HepG2 (cell line): Measurements from ENCODE around the gene MAPRE3. TPM values are rescaled to one million over a fixed set of nuclear protein-coding genes. Genes with fewer than 3 reads are reported as not detected.

Experiments
- ATAC-seq: fragments of 200-7000 bp; cut with Tn5 transposase; 3 replicates; pipeline ENCODE4 v1.9.1; 2020; ENCODE audit warnings: mild to moderate bottlenecking, moderate library complexity
- BruUV-seq: library from RNA; stranded (reverse); fragments of 400-500 nt; replicated peaks from 2 replicates; lab custom pipeline; 2021; lab: Mats Ljungman, UMichigan
- CTCF ChIA-PET: fragments of 300-600 bp; formaldehyde crosslinking; extraction: SDS; loops from one replicate; lab custom pipeline; 2021; ENCODE audit warnings: low total read pairs, inconsistent platforms, low intra/inter-chr PET ratio; lab: Yijun Ruan, JAX
- POLR2A ChIA-PET: fragments of 350-600 bp; sonication (Branson Sonifier 250); formaldehyde crosslinking; loops from one replicate; lab custom pipeline; 2020; ENCODE audit warnings: antibody characterized with exemption, inconsistent platforms; lab: Yijun Ruan, JAX
- DNase-seq: peaks from one replicate; pipeline ENCODE4 v3.0.0-alpha.2; 2015; ENCODE audit warnings: low spot score
- FAIRE-seq: peaks from 3 replicates; lab custom pipeline; 2011; peaks lifted over from hg19 to GRCh38; lab: Jason Lieb, UNC
- H2AFZ ChIP-seq: one replicate; pipeline ENCODE4 v1.6.1; 2011; ENCODE audit warnings: low read length, inconsistent platforms
- H3K27ac ChIP-seq: fragments of 300-600 bp; 3 replicates; pipeline ENCODE4 v1.8.0; 2011; ENCODE audit warnings: mixed run types, mild to moderate bottlenecking, mixed read lengths, low read length, inconsistent platforms; ENCODE audit not compliant: insufficient read depth; ENCODE audit errors: extremely low read length
- H3K27me3 ChIP-seq, 2 experiments: fragments of 200-600 bp in 1 of 2; 2 replicates in 1 of 2; 3 replicates in 1 of 2; pipeline versions ENCODE4 v1.6.0 to v1.8.0; 2011; ENCODE audit warnings: low read length in 2 of 2, mild to moderate bottlenecking in 2 of 2, moderate library complexity in 2 of 2, inconsistent platforms in 1 of 2; ENCODE audit not compliant: insufficient read depth in 2 of 2, control insufficient read depth in 1 of 2
- H3K36me3 ChIP-seq, 2 experiments: fragments of 200-600 bp in 1 of 2; replicated peaks in 1 of 2; 2 replicates in 1 of 2; 3 replicates in 1 of 2; pipeline versions ENCODE4 v1.5.1 to v1.8.0; 2011; ENCODE audit warnings: low read length in 2 of 2, inconsistent platforms in 1 of 2; ENCODE audit not compliant: insufficient read depth in 2 of 2, control insufficient read depth in 1 of 2
- H3K4me1 ChIP-seq: 2 replicates; pipeline ENCODE4 v1.5.1; 2012; ENCODE audit warnings: low read length, inconsistent platforms; ENCODE audit not compliant: insufficient read depth
- H3K4me2 ChIP-seq: 2 replicates; pipeline ENCODE4 v1.6.0; 2011; ENCODE audit warnings: low read depth, low read length, inconsistent platforms
- H3K4me3 ChIP-seq, 3 experiments: fragments of 200-600 bp in 1 of 3; sonication (generic), shearing (Covaris generic) in 1 of 3; replicated peaks in 1 of 3; 2 replicates each; pipeline ENCODE4 v1.5.1; 2011 to 2016; ENCODE audit warnings: low read length in 3 of 3, inconsistent platforms in 2 of 3, low read depth in 2 of 3, mild to moderate bottlenecking in 2 of 3, control low read depth in 1 of 3, mixed read lengths in 1 of 3; ENCODE audit not compliant: insufficient read depth in 1 of 3
- H3K79me2 ChIP-seq: one replicate; pipeline ENCODE4 v1.6.1; 2011; ENCODE audit warnings: low read length, inconsistent platforms; ENCODE audit not compliant: insufficient read depth
- H3K9ac ChIP-seq: 2 replicates; pipeline ENCODE4 v1.6.0; 2011; ENCODE audit warnings: mild to moderate bottlenecking, low read depth, low read length, inconsistent platforms; ENCODE audit not compliant: insufficient read depth
- H3K9me3 ChIP-seq: 2 replicates; pipeline ENCODE4 v1.5.1; 2012; ENCODE audit warnings: mild to moderate bottlenecking, low read length
- H4K20me1 ChIP-seq: 2 replicates; pipeline ENCODE4 v1.6.0; 2011; ENCODE audit warnings: inconsistent platforms, mild to moderate bottlenecking, low read length, moderate library complexity; ENCODE audit not compliant: insufficient read depth
- FOSL1 ChIP-seq: sonication (generic); formaldehyde crosslinking; IDR thresholded peaks from 2 replicates; pipeline ENCODE4 v1.9.0; 2021; ENCODE audit warnings: missing genetic modification reagents, borderline replicate concordance
- FOXM1 ChIP-seq: sonication (generic); formaldehyde crosslinking; IDR thresholded peaks from 2 replicates; pipeline ENCODE4 v1.5.0; 2020; ENCODE audit warnings: missing genetic modification reagents
- PAWR ChIP-seq: sonication (generic); formaldehyde crosslinking; IDR thresholded peaks from 2 replicates; pipeline ENCODE4 v1.4.0; 2020; ENCODE audit warnings: missing genetic modification reagents, mild to moderate bottlenecking, borderline replicate concordance
- PCBP1 ChIP-seq: fragments of 200-400 bp; formaldehyde crosslinking; IDR thresholded peaks from 2 replicates; pipeline ENCODE4 v1.6.1; 2017; ENCODE audit warnings: mild to moderate bottlenecking, low read depth, low read length, borderline replicate concordance
- SP2 ChIP-seq: sonication (generic); formaldehyde crosslinking; IDR thresholded peaks from 2 replicates; pipeline ENCODE4 v1.5.1; 2020; ENCODE audit warnings: mild to moderate bottlenecking, missing genetic modification reagents
- ZBTB2 ChIP-seq: sonication (generic); formaldehyde crosslinking; IDR thresholded peaks from 2 replicates; pipeline ENCODE4 v1.8.0; 2022; ENCODE audit warnings: low read depth, missing genetic modification reagents
- ZBTB33 ChIP-seq: sonication (generic); formaldehyde crosslinking; IDR thresholded peaks from 2 replicates; pipeline ENCODE4 v1.4.0; 2020; ENCODE audit warnings: missing genetic modification reagents
- ZNF546 ChIP-seq: sonication (generic); formaldehyde crosslinking; conservative IDR thresholded peaks from 2 replicates; pipeline ENCODE4 v1.8.1; 2023; ENCODE audit warnings: mild to moderate bottlenecking, missing genetic modification reagents
- ZNF552 ChIP-seq: sonication (generic); formaldehyde crosslinking; IDR thresholded peaks from 2 replicates; pipeline ENCODE4 v1.9.0; 2022; ENCODE audit warnings: missing genetic modification reagents, mild to moderate bottlenecking, borderline replicate concordance
- WGBS: methylation state at CpG from one replicate; pipeline ENCODE4 v1.1.6; 2017; ENCODE audit warnings: low lambda C conversion rate; 5-methylcytosine and 5-hydroxymethylcytosine counted together
- in situ Hi-C: cut with HindIII; loops from 2 replicates; pipeline ENCODE4 v1.10.0; 2017; ENCODE audit warnings: low pct_unique_long_range_greater_than_20kb; ENCODE audit not compliant: extremely low pct_ligation_motif_present
- intact Hi-C: fragments of 100-400 bp; cut with micrococcal nuclease; formaldehyde crosslinking; loops from one replicate; pipeline ENCODE4 v1.10.0; 2022; ENCODE audit not compliant: unreplicated experiment
- polyA plus RNA-seq, 8 experiments: library from polyadenylated mRNA; depleted of rRNA in 3 of 8; stranded (reverse) in 7 of 8; unstranded in 1 of 8; fragments of >200 nt; fragmentation: Illumina TruSeq in 4 of 8; extraction: Trizol in 4 of 8; gene quantifications; 2 replicates each; pipeline versions ENCODE4 v1.2.1 to v1.2.3, GENCODE V29; 2011 to 2016; ENCODE audit warnings: low read depth in 4 of 8, missing spikeins in 1 of 8, mixed read lengths in 1 of 8; ENCODE audit not compliant: insufficient read depth in 1 of 8
- total RNA-seq, 5 experiments: library from RNA; depleted of rRNA; stranded (reverse); fragments of >200 nt; fragmentation: Illumina TruSeq; extraction: Trizol; gene quantifications; 2 replicates each; pipeline ENCODE4 v1.2.3, GENCODE V29; 2016; ENCODE audit warnings: low read depth in 1 of 5
- TF ChIP-seq, protein P1 (sequence below): sonication (generic); formaldehyde crosslinking; IDR thresholded peaks from 2 replicates; pipeline ENCODE4 v1.4.0; 2020; ENCODE audit warnings: missing genetic modification reagents

MAPRE3 gene
- total and polyA plus RNA-seq, 2 of the 13 experiments (the other 11 are each of a cell fraction or from before 2014, with no cell fraction given) = 0.31 to 0.91 TPM

GRCh38 chr2:26978061-26978596, 7.7 kb downstream of the MAPRE3 start (continued):
- TF ChIP-seq PAWR (CRISPR knock-in tag) (no peak), FOXM1 (no peak), ZBTB33 (CRISPR knock-in tag) (no peak), ZBTB2 (CRISPR knock-in tag) (no peak), ZNF552 (no peak)
- TF ChIP-seq, protein P1, sequence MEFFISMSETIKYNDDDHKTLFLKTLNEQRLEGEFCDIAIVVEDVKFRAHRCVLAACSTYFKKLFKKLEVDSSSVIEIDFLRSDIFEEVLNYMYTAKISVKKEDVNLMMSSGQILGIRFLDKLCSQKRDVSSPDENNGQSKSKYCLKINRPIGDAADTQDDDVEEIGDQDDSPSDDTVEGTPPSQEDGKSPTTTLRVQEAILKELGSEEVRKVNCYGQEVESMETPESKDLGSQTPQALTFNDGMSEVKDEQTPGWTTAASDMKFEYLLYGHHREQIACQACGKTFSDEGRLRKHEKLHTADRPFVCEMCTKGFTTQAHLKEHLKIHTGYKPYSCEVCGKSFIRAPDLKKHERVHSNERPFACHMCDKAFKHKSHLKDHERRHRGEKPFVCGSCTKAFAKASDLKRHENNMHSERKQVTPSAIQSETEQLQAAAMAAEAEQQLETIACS (CRISPR knock-in tag) = no peak
- TF ChIP-seq, all 625 proteins: peak for 0

GRCh38 chr2:26979741-26980140, 9.3 kb downstream of the MAPRE3 start:
- Histone ChIP-seq H3K36me3 (no peaks in the 10 kb centered on the region), H3K9ac (no peak overlapping the region), H3K27ac (no peak overlapping the region), H3K27me3 (peaks cover 0 to 9% of the 10 kb centered on the region in 2 experiments; a peak in 2 of 5 replicates), H2AFZ (no peak overlapping the region), H3K4me2 (no peak overlapping the region), H3K9me3 (no peaks in the 10 kb centered on the region), H3K4me3 (no peak overlapping the region), H3K4me1 (peaks cover 14% of the 10 kb centered on the region), H3K79me2 (no peaks in the 10 kb centered on the region), H4K20me1 (no peaks in the 10 kb centered on the region)
- FAIRE-seq (no peak), ATAC-seq (no peak), DNase-seq (no peak)
- WGBS = 51% methylated on average over 2 of the region's 2 CpGs
- intact Hi-C loops (no loop called here), in situ Hi-C loops (no loop called here)
- TF ChIP-seq FOSL1 (CRISPR knock-in tag) (no peak), SP2 (CRISPR knock-in tag) (no peak), ZNF546 (CRISPR knock-in tag) (no peak), PCBP1 (no peak)
- BruUV-seq = no TSS peak
- POLR2A ChIA-PET = no interaction called here
- CTCF ChIA-PET = no interaction called here
